MM.1S (cell line): ENCODE data around the gene CALML3.

Source experiments
- CTCF ChIP-seq: fragments of 300-600 bp; sonication (generic); IDR thresholded peaks from 2 replicates; pipeline ENCODE4 v1.5.1; 2016; ENCODE audit warnings: antibody characterized with exemption, low read length, mixed read lengths
- EZH2 ChIP-seq: fragments of 300-600 bp; sonication (generic); optimal IDR thresholded peaks from 2 replicates; pipeline ENCODE3; 2017; ENCODE audit warnings: low read depth, mild to moderate bottlenecking, antibody characterized with exemption, low read length, mixed read lengths

GRCh38 chr10:5488272-5489161 lies 36.2 kb upstream of the CALML3 start:
- TF ChIP-seq CTCF (no peak), EZH2 (no peak)
